ENCODE results near the gene PTPRM.

Gene PTPRM

GRCh38 chr18:7764405-7764804 lies 197.3 kb downstream of the PTPRM start:
- Histone ChIP-seq H3K27me3 (ENCODE audit: insufficient read depth, low read length, poor library complexity, severe bottlenecking) (no peaks in the 10 kb centered on the region), H3K79me2 (ENCODE audit: insufficient read depth, low read length) (no peaks in the 10 kb centered on the region), H4K20me1 (ENCODE audit: insufficient read depth, low read length, poor library complexity, severe bottlenecking) (no peaks in the 10 kb centered on the region), H3F3A (ENCODE audit: low read depth) (no peaks in the 10 kb centered on the region), H3K9me2 (replicated peaks; ENCODE audit: low read depth, low read length) (no peaks in the 10 kb centered on the region), H3K9me3 (ENCODE audit: insufficient read depth, low read depth, low read length) (no peaks in the 10 kb centered on the region), H3K9ac (ENCODE audit: low read depth, low read length, poor library complexity, severe bottlenecking) (no peak overlapping the region), H3K4me2 (ENCODE audit: low read depth, low read length, poor library complexity, severe bottlenecking) (no peak overlapping the region), H3K4me1 (ENCODE audit: insufficient read depth, low read length, poor library complexity, severe bottlenecking) (no peaks in the 10 kb centered on the region), H2AFZ (ENCODE audit: low read length) (no peak overlapping the region), H3K4me3 (ENCODE audit: low read length, poor library complexity, severe bottlenecking) (no peak overlapping the region), H3K36me3 (ENCODE audit: insufficient read depth, low read length) (no peaks in the 10 kb centered on the region)
- TF ChIP-seq CTCF (conservative IDR thresholded peaks at IDR 0.05; ENCODE audit: low read length), result no peak
- no peak for TF ChIP-seq EZH2phosphoT487 (IDR thresholded peaks at IDR 0.05; ENCODE audit: borderline replicate concordance)

- Histone ChIP-seq H3F3A (ENCODE audit: low read depth) (no peaks in the 10 kb centered on the region), H3K4me3 (ENCODE audit: low read length, poor library complexity, severe bottlenecking) (no peak overlapping the region), H3K27me3 (ENCODE audit: insufficient read depth, low read length, poor library complexity, severe bottlenecking) (no peaks in the 10 kb centered on the region), H4K20me1 (ENCODE audit: insufficient read depth, low read length, poor library complexity, severe bottlenecking) (no peaks in the 10 kb centered on the region), H3K4me2 (ENCODE audit: low read depth, low read length, poor library complexity, severe bottlenecking) (no peak overlapping the region), H3K9me2 (replicated peaks; ENCODE audit: low read depth, low read length) (no peaks in the 10 kb centered on the region), H3K9me3 (ENCODE audit: insufficient read depth, low read depth, low read length) (no peaks in the 10 kb centered on the region), H3K79me2 (ENCODE audit: insufficient read depth, low read length) (no peaks in the 10 kb centered on the region), H3K4me1 (ENCODE audit: insufficient read depth, low read length, poor library complexity, severe bottlenecking) (no peaks in the 10 kb centered on the region), H3K9ac (ENCODE audit: low read depth, low read length, poor library complexity, severe bottlenecking) (no peak overlapping the region), H2AFZ (ENCODE audit: low read length) (no peak overlapping the region), H3K36me3 (ENCODE audit: insufficient read depth, low read length) (no peaks in the 10 kb centered on the region)
- TF ChIP-seq EZH2phosphoT487 (IDR thresholded peaks at IDR 0.05; ENCODE audit: borderline replicate concordance), result no peak
- no peak for TF ChIP-seq CTCF (conservative IDR thresholded peaks at IDR 0.05; ENCODE audit: low read length)
Measured at GRCh38 chr18:7766346-7766745, 199.2 kb downstream of the PTPRM start.

- TF ChIP-seq EZH2phosphoT487 (IDR thresholded peaks at IDR 0.05; ENCODE audit: borderline replicate concordance), result no peak
- no peak for TF ChIP-seq CTCF (conservative IDR thresholded peaks at IDR 0.05; ENCODE audit: low read length)
- Histone ChIP-seq H3K9ac (ENCODE audit: low read depth, low read length, poor library complexity, severe bottlenecking) (no peak overlapping the region), H3K4me3 (ENCODE audit: low read length, poor library complexity, severe bottlenecking) (no peak overlapping the region), H3F3A (ENCODE audit: low read depth) (no peaks in the 10 kb centered on the region), H3K4me1 (ENCODE audit: insufficient read depth, low read length, poor library complexity, severe bottlenecking) (no peaks in the 10 kb centered on the region), H4K20me1 (ENCODE audit: insufficient read depth, low read length, poor library complexity, severe bottlenecking) (no peaks in the 10 kb centered on the region), H3K9me3 (ENCODE audit: insufficient read depth, low read depth, low read length) (no peaks in the 10 kb centered on the region), H3K9me2 (replicated peaks; ENCODE audit: low read depth, low read length) (no peaks in the 10 kb centered on the region), H2AFZ (ENCODE audit: low read length) (no peak overlapping the region), H3K36me3 (ENCODE audit: insufficient read depth, low read length) (no peaks in the 10 kb centered on the region), H3K27me3 (ENCODE audit: insufficient read depth, low read length, poor library complexity, severe bottlenecking) (no peaks in the 10 kb centered on the region), H3K4me2 (ENCODE audit: low read depth, low read length, poor library complexity, severe bottlenecking) (no peak overlapping the region), H3K79me2 (ENCODE audit: insufficient read depth, low read length) (no peaks in the 10 kb centered on the region)
Measured at GRCh38 chr18:7766817-7767216, 199.7 kb downstream of the PTPRM start.

Measured in Loucy (cell line).